ENCODE results near the gene CDC42BPA.

Gene CDC42BPA

DNA sequence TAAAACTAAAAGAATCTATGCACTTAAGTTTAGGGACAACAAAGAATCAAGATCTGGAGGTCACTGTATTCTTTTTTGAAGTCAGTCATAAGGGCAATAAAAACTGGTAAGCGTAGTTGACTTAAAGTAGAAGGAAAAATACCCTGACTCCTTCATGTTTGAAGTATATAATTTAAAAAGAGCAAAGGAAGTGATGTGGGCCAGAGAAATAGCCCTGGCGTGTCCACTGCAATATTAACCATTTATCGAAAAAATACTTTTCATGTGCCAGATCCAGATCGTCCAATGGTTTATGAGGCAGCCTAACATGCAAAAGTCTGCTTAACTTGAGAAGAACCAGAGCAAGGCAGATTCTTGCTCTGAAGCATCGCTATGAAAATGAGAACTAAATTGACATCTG lies 216.2 kb downstream of the CDC42BPA start:
- TF ChIP-seq CTCF (IDR thresholded peaks at IDR 0.05; ENCODE audit: unreplicated experiment in 3 of 3): no peak
- Mint-ChIP-seq H3K9me3 (peaks cover 4% of the 10 kb centered on the region), H3K36me3 (ENCODE audit: low read depth) (peaks cover 38% of the 10 kb centered on the region), H3K4me1 (no peaks in the 10 kb centered on the region), H3K4me3 (no peak overlapping the region), H3K27ac (no peak overlapping the region), H3K27me3 (ENCODE audit: low read depth) (no peaks in the 10 kb centered on the region)

DNA sequence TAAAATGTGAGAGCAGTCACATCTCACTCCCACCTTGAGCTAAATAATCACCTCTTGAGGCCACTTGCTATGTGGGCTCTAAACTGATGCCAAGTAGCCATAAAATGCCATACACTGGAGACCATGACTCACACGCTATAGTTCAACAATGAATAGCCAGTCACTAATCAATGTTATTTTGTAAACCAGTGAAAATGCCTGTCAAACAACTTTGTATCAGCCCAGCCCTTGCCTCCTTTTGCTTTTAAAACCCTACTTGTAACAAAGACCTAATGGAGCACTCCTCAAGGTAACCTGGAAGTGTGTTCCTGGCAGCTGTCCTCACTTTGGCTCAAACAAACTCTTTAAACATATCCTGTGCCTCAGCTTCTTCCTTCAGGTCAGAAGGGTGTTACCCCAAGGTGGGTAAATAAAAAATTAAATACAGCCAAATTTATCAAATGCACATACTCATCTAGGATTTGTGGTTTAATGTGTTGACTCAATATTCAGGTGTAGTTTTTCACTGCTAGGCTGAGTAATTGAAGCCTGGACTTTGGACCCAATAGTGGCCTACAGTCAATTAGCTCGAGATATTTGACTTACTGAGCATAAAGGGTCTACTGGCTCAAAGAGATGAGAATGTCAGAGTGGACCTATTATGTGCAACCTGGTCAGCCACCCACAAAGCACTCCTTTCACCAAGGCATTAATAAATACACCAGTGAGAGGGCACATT lies 223.9 kb downstream of the CDC42BPA start:
- Mint-ChIP-seq H3K27me3 (ENCODE audit: low read depth) (no peaks in the 10 kb centered on the region), H3K9me3 (no peaks in the 10 kb centered on the region), H3K4me1 (no peaks in the 10 kb centered on the region), H3K36me3 (ENCODE audit: low read depth) (peaks cover 25% of the 10 kb centered on the region), H3K4me3 (no peak overlapping the region), H3K27ac (no peak overlapping the region)
- TF ChIP-seq CTCF (IDR thresholded peaks at IDR 0.05; ENCODE audit: unreplicated experiment in 3 of 3): no peak

- peaks cover 28% of the 10 kb centered on the region for H3K36me3 Mint-ChIP-seq (ENCODE audit: low read depth)
- no peak for TF ChIP-seq CTCF (IDR thresholded peaks at IDR 0.05; ENCODE audit: unreplicated experiment in 3 of 3)
- no peak overlapping the region for H3K4me3 Mint-ChIP-seq
- no peaks in the 10 kb centered on the region for H3K9me3 Mint-ChIP-seq
- peak overlapping the region in 1 of 3 experiments; percentile 35 for H3K27ac Mint-ChIP-seq
- no peaks in the 10 kb centered on the region for H3K4me1 Mint-ChIP-seq
- no peaks in the 10 kb centered on the region for H3K27me3 Mint-ChIP-seq (ENCODE audit: low read depth)
Observed at GRCh38 chr1:227093309-227093708, 225.0 kb downstream of the CDC42BPA start.

GRCh38 chr1:227092069-227092468 lies 226.2 kb downstream of the CDC42BPA start:
- H3K9me3 Mint-ChIP-seq: peaks cover 7% of the 10 kb centered on the region
- TF ChIP-seq CTCF (IDR thresholded peaks at IDR 0.05; ENCODE audit: unreplicated experiment in 3 of 3): no peak
- H3K36me3 Mint-ChIP-seq (ENCODE audit: low read depth): peaks cover 41% of the 10 kb centered on the region
- no peak overlapping the region for H3K27ac Mint-ChIP-seq
- H3K4me1 Mint-ChIP-seq: no peaks in the 10 kb centered on the region
- no peaks in the 10 kb centered on the region for H3K27me3 Mint-ChIP-seq (ENCODE audit: low read depth)
- no peak overlapping the region for H3K4me3 Mint-ChIP-seq

- Mint-ChIP-seq H3K9me3 (peaks cover 41% of the 10 kb centered on the region), H3K4me3 (no peak overlapping the region), H3K36me3 (ENCODE audit: low read depth) (peaks cover 84% of the 10 kb centered on the region), H3K27ac (no peak overlapping the region), H3K4me1 (no peaks in the 10 kb centered on the region), H3K27me3 (ENCODE audit: low read depth) (no peaks in the 10 kb centered on the region)
- no peak for TF ChIP-seq CTCF (IDR thresholded peaks at IDR 0.05; ENCODE audit: unreplicated experiment in 3 of 3)
Observed at GRCh38 chr1:227086636-227087035, 231.7 kb downstream of the CDC42BPA start.
